Activated T-cell treated with anti-CD3 and anti-CD28 coated beads, Interleukin-2, amount 50 U/mL, for 4 hours (primary cell): ENCODE measurements around the gene SP6. TPM values are rescaled to one million over a fixed set of nuclear protein-coding genes. Genes with fewer than 3 reads are reported as not detected.
A peak's percentile ranks its signal among the peaks of the same experiment; 100 is the strongest.

Experiments
- ATAC-seq, 2 donors: fragments of 200-7000 bp; cut with Tn5 transposase; one replicate each; pipeline ENCODE4 v1.10.0; 2021
- DNase-seq: peaks from one replicate; pipeline ENCODE4 v3.0.0-alpha.2; 2020
- H3K27me3 Mint-ChIP-seq: one replicate; pipeline ENCODE4 v1.8.0; 2021; ENCODE audit warnings: low read depth, mixed read lengths
- H3K36me3 Mint-ChIP-seq: one replicate; pipeline ENCODE4 v1.8.0; 2022; ENCODE audit warnings: mixed read lengths; ENCODE audit not compliant: insufficient read depth
- H3K4me1 Mint-ChIP-seq: one replicate; pipeline ENCODE4 v1.8.0; 2021; ENCODE audit warnings: low read depth, mixed read lengths
- H3K4me3 Mint-ChIP-seq: one replicate; pipeline ENCODE4 v1.8.0; 2021; ENCODE audit warnings: mild to moderate bottlenecking, moderate library complexity, mixed read lengths
- H3K9me3 Mint-ChIP-seq: one replicate; pipeline ENCODE4 v1.8.0; 2021; ENCODE audit warnings: mixed read lengths
- total RNA-seq, 3 donors: library from RNA; stranded (reverse); gene quantifications; one replicate each; pipeline ENCODE4 v1.2.1, GENCODE V29; 2021

The SP6 gene
- total RNA-seq, 3 donors from 2014 or later: 0.05 to 0.08 (median 0.05) TPM

- peaks cover 8% of the 10 kb centered on the region for H3K27me3 Mint-ChIP-seq
- no peaks in the 10 kb centered on the region for H3K9me3 Mint-ChIP-seq
- ATAC-seq: no peak
- peaks cover 38% of the 10 kb centered on the region for H3K4me1 Mint-ChIP-seq
- no peaks in the 10 kb centered on the region for H3K36me3 Mint-ChIP-seq
- peak overlapping the region; percentile 97 for H3K4me3 Mint-ChIP-seq
- DNase-seq: no peak
Observed at GRCh38 chr17:47840001-47840741, 10.8 kb downstream of the SP6 start.

GRCh38 chr17:47839071-47839470, 11.9 kb downstream of the SP6 start:
- ATAC-seq (no peak), DNase-seq (no peak)
- Mint-ChIP-seq H3K9me3 (no peaks in the 10 kb centered on the region), H3K4me3 (no peak overlapping the region), H3K36me3 (no peaks in the 10 kb centered on the region), H3K27me3 (no peaks in the 10 kb centered on the region), H3K4me1 (peaks cover 49% of the 10 kb centered on the region)

- no peaks in the 10 kb centered on the region for H3K36me3 Mint-ChIP-seq
- no peak for DNase-seq
- no peak for ATAC-seq
- H3K4me3 Mint-ChIP-seq: no peak overlapping the region
- H3K27me3 Mint-ChIP-seq: no peaks in the 10 kb centered on the region
- peaks cover 53% of the 10 kb centered on the region for H3K4me1 Mint-ChIP-seq
- H3K9me3 Mint-ChIP-seq: no peaks in the 10 kb centered on the region
Observed at GRCh38 chr17:47838636-47839035, 12.3 kb downstream of the SP6 start.

- H3K4me1 Mint-ChIP-seq: peaks cover 50% of the 10 kb centered on the region
- no peak for ATAC-seq
Observed at GRCh38 chr17:47837401-47838039, 13.4 kb downstream of the SP6 start.

GRCh38 chr17:47836601-47837000, 14.4 kb downstream of the SP6 start:
- H3K9me3 Mint-ChIP-seq: no peaks in the 10 kb centered on the region

More at GRCh38 chr17:47837401-47838039, 13.4 kb downstream of the SP6 start:
- H3K27me3 Mint-ChIP-seq: no peaks in the 10 kb centered on the region
- DNase-seq: no peak
- H3K36me3 Mint-ChIP-seq: no peaks in the 10 kb centered on the region
- no peak overlapping the region for H3K4me3 Mint-ChIP-seq
- H3K9me3 Mint-ChIP-seq: no peaks in the 10 kb centered on the region

GRCh38 chr17:47834756-47835155, 16.2 kb downstream of the SP6 start:
- H3K9me3 Mint-ChIP-seq: no peaks in the 10 kb centered on the region
- H3K27me3 Mint-ChIP-seq: no peaks in the 10 kb centered on the region
- peaks cover 51% of the 10 kb centered on the region for H3K4me1 Mint-ChIP-seq
- DNase-seq (no peak), ATAC-seq (no peak)
- no peak overlapping the region for H3K4me3 Mint-ChIP-seq
- peaks cover 4% of the 10 kb centered on the region for H3K36me3 Mint-ChIP-seq

More at GRCh38 chr17:47836601-47837000, 14.4 kb downstream of the SP6 start:
- no peak for ATAC-seq
- no peak for DNase-seq
- Mint-ChIP-seq H3K4me3 (no peak overlapping the region), H3K36me3 (no peaks in the 10 kb centered on the region), H3K4me1 (peaks cover 47% of the 10 kb centered on the region), H3K27me3 (no peaks in the 10 kb centered on the region)

- peaks cover 7% of the 10 kb centered on the region for H3K36me3 Mint-ChIP-seq
- no peaks in the 10 kb centered on the region for H3K27me3 Mint-ChIP-seq
- peak overlapping the region; percentile 100 for H3K4me3 Mint-ChIP-seq
- DNase-seq (no peak), ATAC-seq (peak in 1 of 2 donors; percentile 6)
- no peaks in the 10 kb centered on the region for H3K9me3 Mint-ChIP-seq
- peaks cover 58% of the 10 kb centered on the region for H3K4me1 Mint-ChIP-seq
Observed at GRCh38 chr17:47831934-47832327, 19.0 kb downstream of the SP6 start.

GRCh38 chr17:47831003-47831933, 19.7 kb downstream of the SP6 start, which contains the start of the genes LRRC46 and MRPL10:
Gene LRRC46, plus strand, starts transcription at chr17:47831670. Its CDS starts 320 bp downstream, at chr17:47831990.
Gene MRPL10, minus strand, starts transcription at chr17:47831541. Its CDS starts 30 bp downstream, at chr17:47831511.
- Mint-ChIP-seq H3K4me1 (peaks cover 58% of the 10 kb centered on the region), H3K36me3 (peaks cover 11% of the 10 kb centered on the region), H3K9me3 (no peaks in the 10 kb centered on the region), H3K27me3 (no peaks in the 10 kb centered on the region), H3K4me3 (peak within 1 kb of the TSS; percentile 100)
- peak; percentile 86 to 87 for ATAC-seq
- DNase-seq: peak; percentile 89

GRCh38 chr17:47830396-47831002, 20.5 kb downstream of the SP6 start:
- Mint-ChIP-seq H3K27me3 (no peaks in the 10 kb centered on the region), H3K36me3 (peaks cover 12% of the 10 kb centered on the region), H3K9me3 (no peaks in the 10 kb centered on the region), H3K4me3 (peak overlapping the region; percentile 100), H3K4me1 (peaks cover 53% of the 10 kb centered on the region)
- ATAC-seq (no peak), DNase-seq (no peak)

GRCh38 chr17:47829870-47830269, 21.1 kb downstream of the SP6 start:
- peaks cover 47% of the 10 kb centered on the region for H3K4me1 Mint-ChIP-seq
- ATAC-seq: peak; percentile 7 to 54

GRCh38 chr17:47823519-47823918, 27.4 kb downstream of the SP6 start:
- no peaks in the 10 kb centered on the region for H3K9me3 Mint-ChIP-seq
- peaks cover 22% of the 10 kb centered on the region for H3K4me1 Mint-ChIP-seq
- peaks cover 23% of the 10 kb centered on the region for H3K36me3 Mint-ChIP-seq

More at GRCh38 chr17:47829870-47830269, 21.1 kb downstream of the SP6 start:
- H3K27me3 Mint-ChIP-seq: no peaks in the 10 kb centered on the region
- H3K36me3 Mint-ChIP-seq: peaks cover 15% of the 10 kb centered on the region
- no peak for DNase-seq
- H3K9me3 Mint-ChIP-seq: no peaks in the 10 kb centered on the region
- peak overlapping the region; percentile 100 for H3K4me3 Mint-ChIP-seq

GRCh38 chr17:47822785-47823184, 28.2 kb downstream of the SP6 start:
- Mint-ChIP-seq H3K4me3 (peak overlapping the region; percentile 40), H3K36me3 (peaks cover 22% of the 10 kb centered on the region), H3K4me1 (peaks cover 20% of the 10 kb centered on the region), H3K27me3 (no peaks in the 10 kb centered on the region), H3K9me3 (no peaks in the 10 kb centered on the region)
- DNase-seq (no peak), ATAC-seq (no peak)

More at GRCh38 chr17:47823519-47823918, 27.4 kb downstream of the SP6 start:
- Mint-ChIP-seq H3K27me3 (no peaks in the 10 kb centered on the region), H3K4me3 (no peak overlapping the region)
- DNase-seq (no peak), ATAC-seq (no peak)

- Mint-ChIP-seq H3K4me3 (peak within 1 kb of the TSS; percentile 90), H3K36me3 (peaks cover 28% of the 10 kb centered on the region), H3K9me3 (no peaks in the 10 kb centered on the region), H3K4me1 (peaks cover 20% of the 10 kb centered on the region), H3K27me3 (no peaks in the 10 kb centered on the region)
- ATAC-seq (peak; percentile 98 to 99), DNase-seq (peak; percentile 73)
Observed at GRCh38 chr17:47821424-47822391, 29.3 kb downstream of the SP6 start, which contains the start of gene OSBPL7. Gene OSBPL7, minus strand, starts transcription at chr17:47821794. Its CDS starts 1,516 bp downstream, at chr17:47820278.
